Stimulated activated CD4-positive, alpha-beta T cell treated with anti-CD3 and anti-CD28 coated beads, Interleukin-1b, Interleukin-23, amount 100 ng/mL, for 24 hours (primary cell): Measurements from ENCODE around the gene DHX38.

Experiments
- DNase-seq, 4 experiments: peaks; one replicate each; pipeline ENCODE4 v3.0.0-alpha.2; 2020; ENCODE audit warnings: low read depth in 4 of 4, low spot score in 1 of 4

The DHX38 gene

DNA sequence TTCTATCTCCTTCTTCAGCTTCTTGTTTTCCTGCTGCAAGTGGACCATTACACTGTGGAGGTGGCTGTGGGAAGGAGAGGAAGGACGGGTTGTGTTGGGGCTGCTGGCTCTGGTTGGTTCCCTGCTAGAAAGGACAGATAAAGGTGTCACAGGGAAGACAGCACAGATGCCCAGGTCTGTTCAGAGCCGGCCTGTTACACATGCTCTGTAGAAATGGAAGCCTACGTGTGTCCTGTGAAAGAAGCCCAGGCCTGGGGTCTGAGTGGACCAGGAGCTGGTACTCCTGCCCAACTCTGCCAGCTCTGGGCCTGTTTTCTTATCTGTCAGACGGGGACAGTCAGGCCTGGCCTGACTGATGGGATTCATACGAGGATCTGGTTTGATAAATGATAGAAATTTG lies 26.4 kb downstream of the DHX38 start:
- no peak for DNase-seq

DNA sequence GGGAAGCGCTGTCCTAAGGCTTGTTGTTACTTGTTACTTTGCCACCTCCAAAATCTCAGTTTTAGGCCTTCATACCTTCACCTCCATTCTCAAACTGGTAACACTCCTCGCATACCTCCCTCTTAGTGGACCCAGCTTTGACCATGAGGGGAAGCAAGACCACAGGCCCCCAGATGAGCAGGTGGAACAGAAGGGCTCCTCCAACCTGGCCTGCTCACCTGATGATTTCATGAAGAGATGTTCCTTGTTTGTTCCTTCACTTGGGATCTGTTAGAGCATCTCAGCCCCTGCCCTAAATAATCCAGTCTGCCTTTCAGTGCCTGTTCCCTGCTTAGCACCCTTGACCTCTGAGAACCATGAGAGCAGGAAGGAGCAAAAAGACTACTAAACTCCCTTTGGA lies 28.7 kb downstream of the DHX38 start:
- DNase-seq, result no peak

DNA sequence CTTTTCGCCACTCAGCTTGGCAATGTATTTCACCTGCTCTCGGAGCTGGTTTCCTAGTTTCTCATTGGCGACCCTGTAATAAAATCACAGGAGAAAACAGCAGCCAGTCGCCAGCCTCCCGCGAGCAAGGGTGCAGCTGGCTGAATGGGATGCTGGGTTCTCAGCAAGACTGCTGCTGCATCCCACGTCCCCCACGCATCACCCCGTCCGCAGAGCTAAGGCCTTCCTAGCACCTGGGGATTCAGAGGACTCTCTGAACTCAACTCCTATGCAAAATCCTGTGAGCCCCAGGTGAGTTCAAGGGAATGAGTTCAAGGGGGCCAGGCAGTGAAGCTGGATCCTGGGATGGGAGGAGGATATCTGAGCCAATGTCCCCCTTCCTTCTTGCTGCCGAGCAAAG lies 29.3 kb downstream of the DHX38 start:
- no peak for DNase-seq

GRCh38 chr16:72123426-72123825 lies 29.8 kb downstream of the DHX38 start:
- no peak for DNase-seq

DNA sequence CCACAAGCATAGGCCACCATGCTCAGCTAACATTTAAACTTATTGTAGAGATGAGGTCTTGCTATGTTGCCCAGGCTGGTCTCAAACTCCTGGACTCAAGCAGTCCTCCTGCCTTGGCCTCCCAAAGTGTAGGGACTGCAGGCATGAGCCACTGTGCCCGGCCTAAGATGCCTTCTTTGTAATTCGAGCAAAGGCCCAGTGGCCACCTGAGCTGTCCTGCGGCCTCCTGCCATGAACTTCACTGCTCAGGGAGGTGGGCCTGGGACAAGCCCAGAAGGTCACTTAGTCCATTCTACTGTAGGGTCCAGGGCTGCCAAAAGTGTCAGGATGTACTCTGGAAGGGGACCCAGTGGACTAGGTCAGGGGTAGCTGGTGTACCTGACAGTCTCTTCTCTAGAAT lies 30.5 kb downstream of the DHX38 start:
- no peak for DNase-seq

- DNase-seq, result peak; percentile 23 to 50 (median 40)
Observed at GRCh38 chr16:72124761-72125634, 31.4 kb downstream of the DHX38 start.

- no peak for DNase-seq
Observed at GRCh38 chr16:72125635-72126428, 32.2 kb downstream of the DHX38 start.

DNA sequence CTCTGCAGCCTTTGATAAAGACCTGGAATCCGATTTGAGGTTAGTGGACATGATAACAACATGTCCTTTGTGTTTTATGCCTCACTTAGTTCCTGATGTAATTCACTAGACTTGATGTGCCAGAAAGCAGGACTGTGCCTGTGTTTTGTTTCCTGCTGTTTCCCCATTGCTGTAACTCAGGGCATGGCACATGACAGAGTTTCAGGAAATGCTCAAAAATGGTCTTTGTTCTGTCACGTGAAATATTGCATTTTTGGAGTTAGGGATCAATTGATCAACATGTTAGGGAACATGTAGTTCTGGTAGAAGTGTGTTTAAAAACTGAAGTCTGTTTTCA lies 32.8 kb downstream of the DHX38 start:
- DNase-seq, result no peak

DNA sequence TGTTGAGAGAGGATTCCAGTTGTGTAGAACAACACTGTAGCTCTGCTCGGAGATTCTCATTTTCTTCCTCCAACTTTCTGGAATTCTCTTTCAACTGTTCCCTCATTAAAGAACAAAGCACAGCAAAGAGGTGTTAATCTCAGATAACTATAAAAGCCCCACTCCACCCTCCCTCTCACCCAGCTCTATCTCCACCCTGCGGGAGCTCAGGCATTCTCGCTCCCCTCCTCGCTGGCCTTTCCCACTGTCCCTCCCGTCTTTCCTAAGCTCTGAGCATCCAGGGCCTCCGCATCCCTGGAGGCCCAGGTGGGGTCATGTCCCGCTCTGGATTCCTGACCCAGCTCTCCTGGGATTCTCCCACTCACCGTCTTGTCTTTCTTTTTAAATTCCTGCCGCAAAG lies 35.1 kb downstream of the DHX38 start:
- no peak for DNase-seq

GRCh38 chr16:72129976-72130656 lies 36.5 kb downstream of the DHX38 start:
- no peak for DNase-seq

GRCh38 chr16:72131036-72131435 lies 37.4 kb downstream of the DHX38 start:
- DNase-seq, result no peak

GRCh38 chr16:72132726-72133125 lies 39.1 kb downstream of the DHX38 start:
- DNase-seq, result no peak

GRCh38 chr16:72134507-72134906 lies 40.9 kb downstream of the DHX38 start:
- no peak for DNase-seq

DNA sequence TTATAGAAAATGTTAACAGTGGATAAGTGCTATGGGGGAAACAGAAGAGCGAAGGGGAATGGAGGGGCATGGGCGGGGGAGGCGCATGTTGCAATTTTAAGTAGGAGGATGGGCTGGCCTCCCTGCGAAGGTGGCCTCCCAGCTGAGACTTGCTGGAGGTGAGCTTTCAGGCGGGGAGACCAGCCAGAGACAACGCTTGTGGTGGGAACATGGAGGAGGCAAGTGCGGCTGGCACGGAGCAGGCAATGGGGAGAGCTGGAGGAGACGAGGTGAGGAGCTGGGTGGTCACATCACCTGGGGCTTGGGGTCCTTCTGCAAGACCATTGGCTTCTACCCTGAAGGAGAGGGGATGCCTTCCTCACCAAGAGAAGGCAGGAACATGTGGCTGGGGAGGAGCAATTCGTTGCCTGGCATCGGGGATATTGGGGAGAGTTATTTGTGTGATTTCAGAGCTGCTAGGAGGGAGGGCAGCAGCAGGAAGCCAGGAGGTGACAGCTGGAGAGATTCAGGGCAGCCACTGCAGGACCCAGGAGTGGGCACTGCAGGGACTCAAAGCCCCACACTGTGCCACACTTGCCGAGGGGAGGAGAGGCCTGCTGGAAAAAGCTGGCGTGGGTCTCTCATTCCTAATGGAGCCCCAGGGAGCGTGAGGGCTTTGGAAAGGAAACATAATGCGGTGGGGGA lies 43.9 kb downstream of the DHX38 start:
- no peak for DNase-seq

- DNase-seq, result no peak
Observed at GRCh38 chr16:72138064-72138572, 44.5 kb downstream of the DHX38 start.

DNA sequence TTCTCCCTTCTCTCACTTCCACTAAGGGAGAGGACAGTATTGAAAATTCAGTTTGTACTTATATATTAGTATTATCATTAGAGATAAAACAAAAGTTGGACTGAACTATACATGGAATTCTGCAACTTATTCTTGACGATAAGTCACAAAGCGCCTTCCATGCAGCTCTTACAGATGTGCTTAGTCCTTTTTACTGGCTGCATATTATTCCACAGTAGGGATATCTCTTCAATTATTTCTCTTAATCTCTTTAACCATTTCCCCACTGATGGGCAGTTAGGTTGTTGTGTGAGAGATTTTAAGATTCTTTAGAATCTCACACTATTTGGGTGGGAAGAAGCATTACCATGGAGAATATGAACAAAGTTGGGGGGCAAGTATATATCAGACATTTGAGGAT lies 46.3 kb downstream of the DHX38 start:
- no peak for DNase-seq

- no peak for DNase-seq
Observed at GRCh38 chr16:72142476-72142875, 48.8 kb downstream of the DHX38 start.

- no peak for DNase-seq
Observed at GRCh38 chr16:72149676-72150464, 56.2 kb downstream of the DHX38 start.

DNA sequence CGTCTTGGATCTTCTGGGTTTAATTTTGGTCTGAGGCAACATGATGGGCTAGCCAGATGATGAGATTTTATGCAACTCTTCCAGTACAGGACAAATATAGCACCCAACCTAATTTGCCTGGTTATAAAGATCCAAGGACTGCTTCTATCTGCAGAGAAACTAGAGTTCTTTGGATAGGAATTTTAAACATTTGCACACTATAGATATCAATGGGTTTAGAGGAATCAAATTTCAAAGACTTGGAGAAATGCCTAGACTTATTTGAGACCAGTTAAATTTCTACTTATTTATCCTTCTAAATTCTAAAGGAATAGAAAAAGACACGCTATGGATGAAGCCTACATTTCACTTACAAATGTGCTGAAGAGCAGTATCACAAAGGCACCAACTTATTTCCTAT lies 65.7 kb downstream of the DHX38 start:
- DNase-seq, result no peak

DNA sequence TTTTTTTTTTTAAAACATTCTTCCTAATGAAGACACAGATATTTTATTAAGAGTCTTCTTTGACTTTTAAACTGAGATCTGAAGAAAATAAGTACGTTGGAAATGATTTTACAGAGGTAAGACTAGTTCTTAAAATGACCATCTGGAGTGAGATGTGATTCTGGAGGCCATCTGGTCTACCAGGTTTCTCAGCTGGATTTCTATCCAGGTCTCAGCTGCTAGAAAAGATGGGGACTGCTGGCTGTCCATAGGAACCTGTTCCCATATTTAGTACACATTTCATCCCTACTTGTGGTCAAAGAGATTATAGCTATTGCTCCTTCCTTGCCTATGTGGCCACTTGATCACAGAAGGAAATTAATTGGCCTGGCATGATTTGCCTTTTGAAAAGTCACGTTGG lies 66.2 kb downstream of the DHX38 start:
- DNase-seq, result no peak
